ENCODE data around the gene ZNF365. TPM values are rescaled to one million over a fixed set of nuclear protein-coding genes. Genes with fewer than 3 reads are reported as not detected.
A peak's percentile ranks its signal among the peaks of the same experiment; 100 is the strongest.

The ZNF365 gene
- total and polyA plus RNA-seq, 8 donors = 0.18 to 0.40 TPM; not detected in 6

DNA sequence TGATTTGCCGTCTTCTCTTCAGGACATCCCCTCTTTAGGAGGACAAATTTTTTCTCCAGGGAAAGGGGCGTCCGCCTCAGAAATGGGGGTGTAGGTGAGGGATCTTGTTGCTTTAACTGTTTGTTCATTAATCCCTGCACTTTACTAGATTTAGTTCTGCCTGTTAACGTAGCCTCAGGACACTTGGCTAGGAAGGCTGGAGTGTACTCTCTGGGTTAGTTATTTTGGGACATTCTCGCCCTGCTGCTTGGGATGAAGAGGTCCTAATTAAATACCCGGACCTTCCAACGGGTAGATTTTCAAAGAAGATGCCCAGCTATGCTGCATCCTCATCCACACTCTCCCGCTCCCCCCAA lies 552 bp upstream of the ZNF365 start:
- intact Hi-C loops (cut with DNase I; ENCODE audit: low total_unique reads) = no loop called here
- Histone ChIP-seq H3K9me3 (no peaks in the 10 kb centered on the region), H3K4me1 (peaks cover 11 to 15% (median 13%) of the 10 kb centered on the region in 4 donors), H3K27ac (no peak overlapping the region), H3K4me3 (peak overlapping the region; percentile 47 to 66 (median 56)), H3K27me3 (peaks cover 0 to 22% (median 16%) of the 10 kb centered on the region in 3 donors), H3K36me3 (no peaks in the 10 kb centered on the region)
- 32 to 48% (median 35%) methylated on average over 5 to 8 of the region's 8 CpGs for WGBS, 5 donors
- TF ChIP-seq, protein P1, sequence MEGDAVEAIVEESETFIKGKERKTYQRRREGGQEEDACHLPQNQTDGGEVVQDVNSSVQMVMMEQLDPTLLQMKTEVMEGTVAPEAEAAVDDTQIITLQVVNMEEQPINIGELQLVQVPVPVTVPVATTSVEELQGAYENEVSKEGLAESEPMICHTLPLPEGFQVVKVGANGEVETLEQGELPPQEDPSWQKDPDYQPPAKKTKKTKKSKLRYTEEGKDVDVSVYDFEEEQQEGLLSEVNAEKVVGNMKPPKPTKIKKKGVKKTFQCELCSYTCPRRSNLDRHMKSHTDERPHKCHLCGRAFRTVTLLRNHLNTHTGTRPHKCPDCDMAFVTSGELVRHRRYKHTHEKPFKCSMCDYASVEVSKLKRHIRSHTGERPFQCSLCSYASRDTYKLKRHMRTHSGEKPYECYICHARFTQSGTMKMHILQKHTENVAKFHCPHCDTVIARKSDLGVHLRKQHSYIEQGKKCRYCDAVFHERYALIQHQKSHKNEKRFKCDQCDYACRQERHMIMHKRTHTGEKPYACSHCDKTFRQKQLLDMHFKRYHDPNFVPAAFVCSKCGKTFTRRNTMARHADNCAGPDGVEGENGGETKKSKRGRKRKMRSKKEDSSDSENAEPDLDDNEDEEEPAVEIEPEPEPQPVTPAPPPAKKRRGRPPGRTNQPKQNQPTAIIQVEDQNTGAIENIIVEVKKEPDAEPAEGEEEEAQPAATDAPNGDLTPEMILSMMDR (IDR thresholded peaks at IDR 0.05) = no peak
- no peak for TF ChIP-seq POLR2AphosphoS5 (IDR thresholded peaks at IDR 0.05)
- TF ChIP-seq POLR2A (IDR thresholded peaks at IDR 0.05) = no peak
- no peak for TF ChIP-seq EP300 (IDR thresholded peaks at IDR 0.05)
- DNase-seq = no peak

DNA sequence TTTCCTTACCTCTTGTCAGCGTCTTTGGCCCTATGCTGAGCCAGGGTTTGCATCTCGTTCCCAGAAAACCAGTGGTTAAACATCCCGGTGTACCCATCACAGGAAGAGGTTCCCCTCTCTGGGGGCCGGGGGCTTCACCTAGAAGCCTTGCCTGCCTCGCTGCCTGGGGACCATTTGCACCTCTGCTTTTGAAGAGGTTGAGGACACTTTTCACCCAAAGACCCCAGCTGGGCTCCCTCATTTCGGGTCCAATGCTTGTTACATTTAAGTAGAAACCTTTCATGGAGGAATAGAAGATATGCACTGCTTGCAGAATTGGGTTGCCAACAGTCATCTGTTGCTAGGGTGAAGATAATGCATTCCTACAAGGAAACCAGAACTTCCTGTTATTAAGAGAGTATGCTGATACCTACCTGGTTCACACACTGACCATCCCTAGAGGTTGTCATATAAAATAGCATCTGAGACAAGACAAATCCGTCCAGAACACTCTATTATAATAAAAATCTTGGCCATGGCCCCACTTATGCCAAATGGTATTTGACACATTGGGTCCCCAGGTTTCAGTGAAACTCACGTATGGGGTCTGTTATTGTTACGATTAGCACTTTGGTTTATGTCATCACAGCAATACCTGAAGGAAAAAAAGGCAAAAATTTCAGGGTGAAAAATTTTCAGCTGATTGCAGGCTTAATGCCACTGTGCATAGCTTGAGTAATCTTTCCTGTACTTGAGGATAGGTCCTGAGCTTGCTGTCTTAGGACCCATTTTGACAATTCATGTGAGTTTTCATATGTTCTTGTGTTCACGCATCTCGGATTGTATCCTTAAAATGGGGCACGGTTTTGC lies 917 bp downstream of the ZNF365 start:
- Histone ChIP-seq H3K27me3 (peaks cover 0 to 22% (median 16%) of the 10 kb centered on the region in 3 donors), H3K4me3 (peak overlapping the region in 1 of 4 donors; percentile 66), H3K9me3 (no peaks in the 10 kb centered on the region), H3K36me3 (no peaks in the 10 kb centered on the region), H3K4me1 (peaks cover 11 to 15% (median 13%) of the 10 kb centered on the region in 4 donors), H3K27ac (no peak overlapping the region)
- peak in 1 of 2 donors; percentile 23 for DNase-seq
- intact Hi-C loops (cut with DNase I; ENCODE audit: low total_unique reads) = no loop called here
- TF ChIP-seq POLR2A (IDR thresholded peaks at IDR 0.05) (no peak), EP300 (IDR thresholded peaks at IDR 0.05) (no peak), POLR2AphosphoS5 (IDR thresholded peaks at IDR 0.05) (no peak)
- TF ChIP-seq, protein P1 (IDR thresholded peaks at IDR 0.05) = no peak
- WGBS, 5 donors = 68 to 74% (median 69%) methylated on average over 12 of the region's 12 CpGs

DNA sequence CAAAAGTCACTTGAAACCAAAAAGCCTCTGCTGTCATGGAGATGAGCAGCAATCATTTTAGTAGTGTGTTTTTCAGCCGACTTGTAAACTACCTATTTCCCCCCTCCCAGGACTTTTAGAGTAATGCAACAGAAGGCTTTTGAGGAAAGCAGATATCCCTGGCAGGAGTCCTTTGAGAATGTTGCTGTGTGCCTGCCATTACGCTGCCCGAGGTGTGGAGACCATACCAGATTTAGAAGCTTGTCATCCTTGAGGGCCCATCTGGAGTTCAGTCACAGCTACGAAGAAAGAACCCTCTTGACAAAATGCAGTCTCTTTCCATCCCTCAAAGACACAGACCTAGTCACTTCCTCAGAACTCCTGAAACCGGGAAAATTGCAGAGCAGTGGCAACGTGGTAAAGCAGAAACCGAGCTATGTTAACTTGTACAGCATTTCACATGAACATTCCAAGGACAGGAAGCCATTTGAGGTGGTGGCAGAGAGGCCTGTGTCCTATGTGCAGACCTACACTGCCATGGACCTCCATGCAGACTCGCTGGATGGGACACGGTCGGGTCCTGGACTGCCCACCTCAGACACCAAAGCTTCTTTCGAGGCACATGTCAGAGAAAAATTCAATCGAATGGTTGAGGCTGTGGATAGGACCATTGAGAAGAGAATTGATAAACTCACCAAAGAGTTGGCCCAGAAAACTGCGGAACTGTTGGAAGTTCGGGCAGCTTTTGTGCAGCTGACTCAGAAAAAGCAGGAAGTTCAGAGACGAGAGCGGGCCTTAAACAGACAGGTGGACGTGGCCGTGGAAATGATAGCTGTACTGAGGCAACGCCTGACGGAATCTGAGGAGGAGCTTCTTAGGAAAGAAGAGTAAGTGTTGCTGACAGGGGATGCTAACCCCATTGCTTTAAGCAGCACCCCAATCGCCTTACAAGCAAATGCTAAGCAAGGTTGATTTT lies 2.2 kb downstream of the ZNF365 start:
- Histone ChIP-seq H3K27me3 (peaks cover 0 to 22% (median 16%) of the 10 kb centered on the region in 3 donors), H3K9me3 (no peaks in the 10 kb centered on the region), H3K36me3 (no peaks in the 10 kb centered on the region), H3K4me1 (peaks cover 11 to 15% (median 13%) of the 10 kb centered on the region in 4 donors), H3K27ac (no peak overlapping the region), H3K4me3 (no peak overlapping the region)
- WGBS, 5 donors = 85 to 88% (median 87%) methylated on average over 21 of the region's 21 CpGs
- TF ChIP-seq EP300 (IDR thresholded peaks at IDR 0.05) (no peak), POLR2A (IDR thresholded peaks at IDR 0.05) (no peak), POLR2AphosphoS5 (IDR thresholded peaks at IDR 0.05) (no peak)
- TF ChIP-seq, protein P1 (IDR thresholded peaks at IDR 0.05) = no peak
- DNase-seq = no peak
- intact Hi-C loops (cut with DNase I; ENCODE audit: low total_unique reads) = no loop called here

DNA sequence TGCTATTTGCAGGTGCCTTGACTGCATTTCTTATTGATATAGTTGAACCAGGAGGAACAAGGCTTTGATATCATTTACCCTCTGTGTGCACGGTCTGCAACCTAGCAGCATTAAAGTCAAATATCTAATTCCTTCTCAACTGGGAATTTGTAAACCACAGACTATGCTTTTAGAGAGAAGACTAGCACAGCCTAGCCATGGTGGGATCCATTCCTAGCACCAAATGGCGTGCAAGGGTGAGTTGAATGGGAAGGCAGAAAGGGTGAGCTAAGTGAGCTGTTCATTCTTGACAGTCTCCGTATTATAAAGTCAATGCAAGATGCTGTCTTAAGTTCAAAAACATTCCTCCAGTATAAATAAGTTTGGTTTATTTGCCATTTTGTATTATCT lies 2.9 kb downstream of the ZNF365 start:
- WGBS, 5 donors = 59 to 82% (median 73%) methylated on average over 3 of the region's 3 CpGs
- intact Hi-C loops (cut with DNase I; ENCODE audit: low total_unique reads) = no loop called here
- H3K27me3 ChIP-seq = peaks cover 0 to 22% (median 16%) of the 10 kb centered on the region in 3 donors
- DNase-seq = no peak
- H3K36me3 ChIP-seq = no peaks in the 10 kb centered on the region
- peaks cover 11 to 15% (median 13%) of the 10 kb centered on the region in 4 donors for H3K4me1 ChIP-seq
- TF ChIP-seq, protein P1 (IDR thresholded peaks at IDR 0.05) = no peak
- TF ChIP-seq POLR2A (IDR thresholded peaks at IDR 0.05) (no peak), EP300 (IDR thresholded peaks at IDR 0.05) (no peak), POLR2AphosphoS5 (IDR thresholded peaks at IDR 0.05) (no peak)
- no peak overlapping the region for H3K27ac ChIP-seq
- H3K4me3 ChIP-seq = no peak overlapping the region
- H3K9me3 ChIP-seq = no peaks in the 10 kb centered on the region

Measured in stomach (tissue), 9 donors.